ENCODE measurements around the gene SSBP3.
"Not testable (repeated sequence)": the region's sequence is repeated elsewhere in the genome, so short reads cannot be mapped to it uniquely, and the experiment has no call there.

Gene SSBP3

GRCh38 chr1:54221113-54221834 lies 184.9 kb downstream of the SSBP3 start:
- DNase-seq (ENCODE audit: low spot score): no peak

- DNase-seq (ENCODE audit: low spot score): peak; percentile 67
Observed at GRCh38 chr1:54220004-54220811, 186.0 kb downstream of the SSBP3 start.

GRCh38 chr1:54219688-54220003 lies 186.5 kb downstream of the SSBP3 start:
- no peak for DNase-seq (ENCODE audit: low spot score)

- DNase-seq (ENCODE audit: low spot score): no peak
Observed at GRCh38 chr1:54218883-54219687, 187.1 kb downstream of the SSBP3 start.

- no peak for DNase-seq (ENCODE audit: low spot score)
Observed at GRCh38 chr1:54215523-54215922, 190.7 kb downstream of the SSBP3 start.

DNA sequence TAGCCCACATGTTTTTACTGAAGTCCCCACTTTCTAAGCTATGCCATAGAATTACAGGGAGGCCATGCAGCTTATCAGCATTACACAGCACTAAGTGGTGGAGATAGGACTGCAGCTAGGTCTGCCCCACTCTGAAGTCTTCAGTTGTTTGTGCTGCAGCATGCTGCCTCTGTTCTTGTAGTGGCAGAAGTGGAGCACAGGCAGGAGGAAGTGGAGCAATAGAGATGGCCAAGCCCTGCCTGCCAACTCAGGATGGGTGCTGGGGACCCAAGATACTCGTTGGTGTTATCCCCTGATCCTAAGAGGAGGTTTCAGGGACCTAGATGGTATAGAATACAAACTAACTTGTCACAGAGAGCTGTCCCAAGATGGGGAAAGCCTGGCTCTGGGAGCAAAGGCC lies 193.3 kb downstream of the SSBP3 start:
- DNase-seq (ENCODE audit: low spot score): no peak

GRCh38 chr1:54207896-54208295 lies 198.3 kb downstream of the SSBP3 start:
- DNase-seq (ENCODE audit: low spot score): not testable (repeated sequence)

DNA sequence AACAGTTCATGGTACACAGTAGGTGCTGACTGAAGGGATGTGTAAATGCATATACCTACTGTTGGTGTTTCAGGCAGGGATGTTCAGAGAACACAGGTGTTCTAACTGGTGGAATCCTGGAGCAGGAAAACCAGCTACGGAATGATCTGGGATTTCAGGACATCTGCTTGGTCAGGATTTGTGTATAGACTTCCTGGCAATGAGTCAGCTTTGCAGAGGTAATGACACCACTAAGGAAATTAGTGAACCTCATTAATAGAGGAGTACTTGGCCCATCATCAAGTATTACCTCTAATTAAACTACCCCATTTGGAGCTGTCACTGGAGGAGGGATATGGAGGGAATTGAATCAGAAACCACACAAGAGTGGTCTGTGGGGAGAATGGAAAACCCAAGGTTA lies 198.9 kb downstream of the SSBP3 start:
- DNase-seq (ENCODE audit: low spot score): no peak

- DNase-seq (ENCODE audit: low spot score): no peak
Observed at GRCh38 chr1:54204199-54204598, 202.0 kb downstream of the SSBP3 start.

DNA sequence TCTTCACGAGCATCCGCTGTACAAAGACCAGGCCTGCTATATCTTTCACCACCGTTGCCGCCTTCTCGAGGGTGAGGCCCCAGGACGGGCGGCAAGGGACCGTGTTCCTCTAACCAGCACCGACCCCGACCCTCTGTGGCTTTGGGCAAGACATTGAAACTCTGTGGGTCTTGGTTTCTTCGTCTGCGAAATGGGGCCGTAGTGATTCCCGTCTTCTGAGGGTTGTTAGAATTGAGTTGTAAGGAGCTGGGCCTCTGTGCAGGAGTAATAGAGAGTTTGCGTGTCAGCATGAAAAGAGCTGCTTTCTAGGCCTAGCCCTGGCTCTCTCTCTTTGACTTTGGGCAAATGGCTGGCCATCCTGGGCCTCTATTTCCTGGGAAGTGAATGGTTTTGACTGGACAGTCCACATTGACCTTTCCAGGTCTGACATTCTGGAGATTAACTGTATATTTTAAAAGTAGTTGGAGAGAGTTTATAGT lies 205.6 kb downstream of the SSBP3 start:
- no peak for DNase-seq (ENCODE audit: low spot score)

DNA sequence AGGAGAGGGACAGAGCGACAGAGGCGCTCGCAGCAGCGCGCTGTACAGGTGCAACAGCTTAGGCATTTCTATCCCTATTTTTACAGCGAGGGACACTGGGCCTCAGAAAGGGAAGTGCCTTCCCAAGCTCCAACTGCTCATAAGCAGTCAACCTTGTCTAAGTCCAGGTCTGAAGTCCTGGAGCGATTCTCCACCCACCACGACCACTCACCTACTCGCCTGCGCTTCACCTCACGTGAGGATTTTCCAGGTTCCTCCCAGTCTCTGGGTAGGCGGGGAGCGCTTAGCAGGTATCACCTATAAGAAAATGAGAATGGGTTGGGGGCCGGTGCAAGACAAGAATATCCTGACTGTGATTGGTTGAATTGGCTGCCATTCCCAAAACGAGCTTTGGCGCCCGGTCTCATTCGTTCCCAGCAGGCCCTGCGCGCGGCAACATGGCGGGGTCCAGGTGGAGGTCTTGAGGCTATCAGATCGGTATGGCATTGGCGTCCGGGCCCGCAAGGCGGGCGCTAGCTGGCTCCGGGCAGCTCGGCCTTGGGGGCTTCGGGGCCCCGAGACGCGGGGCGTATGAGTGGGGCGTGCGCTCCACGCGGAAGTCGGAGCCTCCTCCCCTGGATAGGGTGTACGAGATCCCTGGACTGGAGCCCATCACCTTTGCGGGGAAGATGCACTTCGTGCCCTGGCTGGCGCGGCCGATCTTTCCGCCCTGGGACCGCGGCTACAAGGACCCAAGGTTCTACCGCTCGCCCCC lies 206.3 kb downstream of the SSBP3 start, which contains the start of the genes CYB5RL and MRPL37:
Gene CYB5RL (minus strand): TSS at position 266 of the 754 bp plus-strand sequence. CDS start 4,414 bp downstream, outside the sequence.
Gene MRPL37 (plus strand): TSS at position 403 of the 754 bp plus-strand sequence. CDS start 77 bp downstream, at position 480.
- DNase-seq (ENCODE audit: low spot score): peak; percentile 99

DNA sequence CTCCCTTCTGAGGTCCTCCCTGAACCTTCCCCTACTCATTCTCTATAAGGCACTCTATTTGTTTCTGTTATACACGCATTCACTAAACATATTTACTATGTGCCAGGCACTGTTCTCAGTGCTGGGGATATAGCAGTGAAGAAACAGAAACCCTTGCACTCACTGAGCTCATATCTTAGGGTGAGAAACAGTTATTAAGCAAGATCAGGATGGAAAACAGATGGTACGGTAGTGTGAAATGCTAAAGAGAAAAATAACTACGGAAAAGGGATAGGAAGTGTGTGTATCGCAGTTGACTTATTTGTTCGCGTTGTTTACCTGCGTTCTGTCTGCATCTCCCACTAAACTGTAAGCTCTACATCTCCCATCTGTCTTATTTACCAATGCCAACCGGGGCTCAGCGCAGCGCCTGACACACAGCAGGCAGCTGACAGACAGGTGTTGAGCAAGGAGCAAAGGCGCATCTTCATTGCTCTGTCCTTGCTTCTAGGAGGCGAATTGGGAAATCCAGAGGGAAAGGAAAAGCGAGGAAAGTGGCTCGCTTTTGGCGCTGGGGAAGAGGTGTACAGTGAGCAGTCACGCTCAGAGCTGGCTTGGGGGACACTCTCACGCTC lies 206.9 kb downstream of the SSBP3 start:
- DNase-seq (ENCODE audit: low spot score): no peak

DNA sequence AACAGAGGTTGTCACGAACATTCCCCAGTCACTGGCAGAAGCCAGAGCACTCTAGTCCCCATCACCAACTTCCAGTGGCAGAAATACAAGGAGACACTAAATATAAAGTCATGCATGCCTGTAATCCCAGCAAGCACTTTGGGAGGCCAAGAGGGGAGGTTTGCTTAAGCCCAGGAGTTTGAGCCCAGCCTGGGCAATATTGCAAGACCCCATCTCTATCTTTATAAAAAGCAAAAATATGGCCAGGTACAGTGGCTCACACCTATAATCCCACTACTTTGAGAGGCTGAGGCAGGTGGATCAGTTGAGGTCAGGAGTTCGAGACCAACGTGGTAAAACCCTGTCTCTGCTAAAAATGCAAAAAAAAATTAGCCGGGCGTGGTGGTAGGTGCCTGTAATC lies 212.7 kb downstream of the SSBP3 start:
- DNase-seq (ENCODE audit: low spot score): no peak

DNA sequence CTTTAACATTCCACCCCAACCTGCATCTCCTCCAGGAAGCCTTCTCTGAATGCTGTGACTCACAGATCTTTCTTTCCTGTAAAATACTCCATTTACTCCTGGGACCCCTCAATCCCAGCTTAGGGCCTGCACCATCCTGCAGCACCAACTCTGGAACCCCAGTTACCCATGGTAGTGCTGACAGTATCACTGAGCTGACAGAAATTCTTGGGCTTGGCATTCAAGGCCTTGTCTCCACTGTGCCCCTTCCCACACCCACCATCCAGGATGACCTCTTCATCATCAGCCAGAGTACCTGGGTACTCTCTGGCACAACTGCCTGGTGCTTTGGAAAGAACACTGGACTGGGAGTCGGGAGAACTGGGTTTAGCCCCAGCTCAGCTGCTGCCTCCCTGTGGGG lies 214.7 kb downstream of the SSBP3 start:
- no peak for DNase-seq (ENCODE audit: low spot score)

- DNase-seq (ENCODE audit: low spot score): no peak
Observed at GRCh38 chr1:54190526-54190925, 215.7 kb downstream of the SSBP3 start.

GRCh38 chr1:54188291-54188690 lies 217.9 kb downstream of the SSBP3 start:
- DNase-seq (ENCODE audit: low spot score): no peak

DNA sequence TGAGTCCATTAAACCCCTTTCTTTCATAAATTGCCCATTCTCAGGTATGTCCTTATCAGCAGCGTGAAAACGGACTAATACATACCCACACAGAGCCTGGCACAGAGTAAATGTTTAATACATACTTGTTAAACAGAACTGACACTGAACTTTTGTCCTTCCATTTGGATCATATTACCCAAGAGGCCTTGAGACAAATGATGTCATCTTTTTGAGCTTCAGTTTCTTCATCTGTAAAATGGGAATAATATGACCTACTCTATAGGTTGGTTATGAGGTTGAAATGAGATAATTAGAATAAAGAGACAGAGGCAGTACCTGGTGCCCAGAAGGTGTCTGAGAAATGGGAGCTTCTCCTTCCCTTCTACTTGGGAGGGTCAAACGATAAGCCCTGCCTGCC lies 220.1 kb downstream of the SSBP3 start:
- no peak for DNase-seq (ENCODE audit: low spot score)

GRCh38 chr1:54180701-54181360 lies 225.4 kb downstream of the SSBP3 start:
- no peak for DNase-seq (ENCODE audit: low spot score)

- no peak for DNase-seq (ENCODE audit: low spot score)
Observed at GRCh38 chr1:54178296-54179070, 227.7 kb downstream of the SSBP3 start.

- DNase-seq (ENCODE audit: low spot score): no peak
Observed at GRCh38 chr1:54177726-54178125, 228.5 kb downstream of the SSBP3 start.

Data from hepatic stellate cell (primary cell).